PFSK-1 (cell line): ENCODE results near the gene HDAC4.

Experiments used
- POLR2AphosphoS5 ChIP-seq: IDR thresholded peaks from 2 replicates; pipeline ENCODE4 v1.6.1; 2012; ENCODE audit warnings: low read depth, mild to moderate bottlenecking, control low read depth, low read length, moderate library complexity
- TAF1 ChIP-seq: IDR thresholded peaks from 2 replicates; pipeline ENCODE4 v1.6.1; 2012; ENCODE audit warnings: low read length, control low read depth, borderline replicate concordance; ENCODE audit not compliant: insufficient read depth

DNA sequence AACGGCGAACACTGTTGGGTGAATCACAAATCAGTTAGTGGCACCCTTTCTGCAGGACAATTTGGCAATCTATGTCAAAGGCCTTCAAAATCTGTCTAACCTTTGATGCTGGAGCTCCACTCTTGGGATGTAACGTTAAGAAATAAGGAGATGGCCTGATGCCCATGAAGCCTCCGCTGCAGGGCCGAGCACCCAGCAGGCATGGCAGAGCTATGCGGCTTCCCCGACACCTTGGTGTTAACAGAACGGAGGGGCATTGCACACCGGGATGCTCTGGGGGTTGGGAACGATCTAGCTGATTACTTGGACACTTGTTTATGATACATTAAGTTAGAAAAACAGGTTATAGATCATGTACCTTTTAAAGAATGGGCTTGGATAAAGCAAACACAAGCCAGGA lies 265.3 kb downstream of the HDAC4 start:
- TF ChIP-seq TAF1 = no peak
- no peak for TF ChIP-seq POLR2AphosphoS5
